Karpas-422 (cell line): Measurements from ENCODE around the gene MACROD2. TPM values are rescaled to one million over a fixed set of nuclear protein-coding genes. Genes with fewer than 3 reads are reported as not detected.

Experiments
- DNase-seq: peaks from one replicate; pipeline ENCODE4 v3.0.0-alpha.2; 2015
- H2AFZ ChIP-seq: fragments of 200-600 bp; sonication (generic); 2 replicates; pipeline ENCODE4 v1.6.1; 2014; ENCODE audit warnings: antibody characterized with exemption, low read length, mixed read lengths
- H3K27ac ChIP-seq: fragments of 200-600 bp; sonication (generic); 2 replicates; pipeline ENCODE4 v1.5.1; 2014; ENCODE audit warnings: mild to moderate bottlenecking, low read length, moderate library complexity
- H3K27me3 ChIP-seq: fragments of 200-600 bp; sonication (generic); 2 replicates; pipeline ENCODE4 v1.6.1; 2014; ENCODE audit warnings: low read length, mixed read lengths
- H3K36me3 ChIP-seq: fragments of 200-600 bp; sonication (generic); 2 replicates; pipeline ENCODE4 v1.6.1; 2014; ENCODE audit warnings: low read length, mixed read lengths; ENCODE audit not compliant: insufficient read depth
- H3K4me1 ChIP-seq: fragments of 200-600 bp; sonication (generic); 2 replicates; pipeline ENCODE4 v1.6.1; 2014; ENCODE audit warnings: mild to moderate bottlenecking, low read length, mixed read lengths
- H3K4me2 ChIP-seq: fragments of 200-600 bp; sonication (generic); 2 replicates; pipeline ENCODE4 v1.6.1; 2014; ENCODE audit warnings: low read length, low read depth, mild to moderate bottlenecking; ENCODE audit not compliant: poor library complexity, severe bottlenecking
- H3K4me3 ChIP-seq: fragments of 200-600 bp; sonication (generic); 2 replicates; pipeline ENCODE4 v1.5.1; 2014; ENCODE audit warnings: mild to moderate bottlenecking, antibody characterized with exemption, low read length, mixed read lengths
- H3K79me2 ChIP-seq: fragments of 200-600 bp; sonication (generic); 2 replicates; pipeline ENCODE4 v1.6.1; 2014; ENCODE audit warnings: mild to moderate bottlenecking, low read length, mixed read lengths
- H3K9ac ChIP-seq: fragments of 200-600 bp; sonication (generic); 2 replicates; pipeline ENCODE4 v1.6.0; 2014; ENCODE audit warnings: low read length
- H3K9me2 ChIP-seq: fragments of 200-600 bp; sonication (generic), shearing (Covaris generic); replicated peaks from 2 replicates; pipeline ENCODE4 v1.6.0; 2014; ENCODE audit warnings: mild to moderate bottlenecking, low read length, moderate library complexity; ENCODE audit not compliant: insufficient read depth
- H3K9me3 ChIP-seq: fragments of 300-700, 200-600 bp; sonication (generic); 2 replicates; pipeline ENCODE4 v1.6.1; 2014; ENCODE audit warnings: low read length, mixed read lengths
- H4K20me1 ChIP-seq: fragments of 200-600 bp; sonication (generic); 2 replicates; pipeline ENCODE4 v1.6.1; 2014; ENCODE audit warnings: mild to moderate bottlenecking, antibody characterized with exemption, low read length, low read depth; ENCODE audit not compliant: insufficient read depth
- total RNA-seq: library from RNA; depleted of rRNA; stranded (reverse); fragments of >200 nt; shearing (Covaris generic); gene quantifications from 2 replicates; pipeline ENCODE4 v1.2.3, GENCODE V29; 2014; ENCODE audit warnings: low replicate concordance

Gene MACROD2
- total RNA-seq, 1 experiment from 2014 or later: 0.15 TPM

DNA sequence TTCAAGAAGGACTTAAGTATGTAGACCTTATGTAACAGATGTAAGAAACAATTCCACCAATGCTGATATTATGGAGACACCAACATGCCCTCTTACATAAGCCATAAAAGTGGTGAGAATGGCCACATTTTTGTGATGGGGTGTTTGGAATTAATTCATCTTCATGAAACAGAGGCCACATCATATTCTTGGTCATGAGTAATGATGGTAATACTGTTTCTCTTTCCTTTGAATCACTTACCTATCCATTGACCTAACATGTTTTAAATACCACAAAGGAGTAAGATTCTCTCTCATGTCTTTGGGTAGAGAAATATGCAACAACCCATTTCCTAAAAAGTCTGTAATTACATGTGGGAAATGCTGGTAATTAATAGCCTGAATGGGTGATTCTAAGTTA lies 887.5 kb downstream of the MACROD2 start:
- no peaks in the 10 kb centered on the region for H4K20me1 ChIP-seq
- H3K27ac ChIP-seq: no peak overlapping the region
- no peak overlapping the region for H2AFZ ChIP-seq
- DNase-seq: no peak
- H3K9me2 ChIP-seq: no peaks in the 10 kb centered on the region
- no peaks in the 10 kb centered on the region for H3K27me3 ChIP-seq
- H3K9ac ChIP-seq: no peak overlapping the region
- no peak overlapping the region for H3K4me2 ChIP-seq
- no peaks in the 10 kb centered on the region for H3K36me3 ChIP-seq
- H3K79me2 ChIP-seq: no peaks in the 10 kb centered on the region
- H3K4me1 ChIP-seq: no peaks in the 10 kb centered on the region
- no peak overlapping the region for H3K4me3 ChIP-seq
- peaks cover 9% of the 10 kb centered on the region; the same call in 1 of the 2 replicates for H3K9me3 ChIP-seq

DNA sequence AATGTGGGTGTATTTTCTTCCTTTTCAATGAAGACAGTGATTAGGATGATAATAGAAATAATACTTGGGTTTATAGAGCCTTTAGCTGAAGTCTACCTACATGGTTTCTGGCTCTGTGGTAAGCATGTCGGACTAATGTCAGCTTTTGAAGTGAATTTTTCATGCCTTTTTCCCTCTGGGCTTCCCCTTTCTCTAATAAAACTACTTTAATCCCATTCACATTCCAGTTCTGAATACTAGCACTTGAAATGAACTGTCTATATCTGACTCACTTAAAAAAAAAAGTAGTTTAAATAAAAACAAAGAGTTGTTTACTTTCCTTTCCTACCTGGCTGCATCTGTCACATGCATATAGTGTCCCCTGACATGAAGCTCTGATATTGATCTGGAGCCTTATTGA lies 888.0 kb downstream of the MACROD2 start:
- H3K27ac ChIP-seq: no peak overlapping the region
- H3K9me3 ChIP-seq: peaks cover 10% of the 10 kb centered on the region; the same call in 1 of the 2 replicates
- H3K9me2 ChIP-seq: no peaks in the 10 kb centered on the region
- DNase-seq: no peak
- H3K4me3 ChIP-seq: no peak overlapping the region
- no peaks in the 10 kb centered on the region for H3K79me2 ChIP-seq
- no peak overlapping the region for H2AFZ ChIP-seq
- H4K20me1 ChIP-seq: no peaks in the 10 kb centered on the region
- no peak overlapping the region for H3K4me2 ChIP-seq
- no peaks in the 10 kb centered on the region for H3K4me1 ChIP-seq
- no peak overlapping the region for H3K9ac ChIP-seq
- H3K36me3 ChIP-seq: no peaks in the 10 kb centered on the region
- no peaks in the 10 kb centered on the region for H3K27me3 ChIP-seq

GRCh38 chr20:14885661-14886060 lies 890.3 kb downstream of the MACROD2 start:
- H3K4me1 ChIP-seq: no peaks in the 10 kb centered on the region
- no peaks in the 10 kb centered on the region for H3K27me3 ChIP-seq
- no peak overlapping the region for H3K9ac ChIP-seq
- H3K9me2 ChIP-seq: no peaks in the 10 kb centered on the region
- H3K4me2 ChIP-seq: no peak overlapping the region
- H3K9me3 ChIP-seq: peaks cover 14% of the 10 kb centered on the region; the same call in 1 of the 2 replicates
- H3K4me3 ChIP-seq: no peak overlapping the region
- DNase-seq: no peak
- H3K27ac ChIP-seq: no peak overlapping the region
- no peaks in the 10 kb centered on the region for H4K20me1 ChIP-seq
- H3K36me3 ChIP-seq: no peaks in the 10 kb centered on the region
- no peaks in the 10 kb centered on the region for H3K79me2 ChIP-seq
- H2AFZ ChIP-seq: no peak overlapping the region

GRCh38 chr20:14888134-14888533 lies 892.8 kb downstream of the MACROD2 start:
- Histone ChIP-seq H3K4me2 (no peak overlapping the region), H3K9me2 (no peaks in the 10 kb centered on the region), H3K4me3 (no peak overlapping the region), H2AFZ (no peak overlapping the region), H4K20me1 (no peaks in the 10 kb centered on the region), H3K27me3 (no peaks in the 10 kb centered on the region), H3K36me3 (no peaks in the 10 kb centered on the region), H3K9ac (no peak overlapping the region), H3K9me3 (peaks cover 10% of the 10 kb centered on the region; the same call in 1 of the 2 replicates), H3K79me2 (no peaks in the 10 kb centered on the region), H3K4me1 (no peaks in the 10 kb centered on the region), H3K27ac (no peak overlapping the region)
- no peak for DNase-seq

GRCh38 chr20:14889496-14890255 lies 894.4 kb downstream of the MACROD2 start:
- H3K4me2 ChIP-seq: no peak overlapping the region
- no peak overlapping the region for H3K4me3 ChIP-seq
- no peaks in the 10 kb centered on the region for H3K36me3 ChIP-seq
- H3K4me1 ChIP-seq: no peaks in the 10 kb centered on the region
- no peak overlapping the region for H2AFZ ChIP-seq
- H3K9me2 ChIP-seq: no peaks in the 10 kb centered on the region
- H3K27ac ChIP-seq: no peak overlapping the region
- no peak for DNase-seq
- H3K9ac ChIP-seq: no peak overlapping the region
- no peaks in the 10 kb centered on the region for H4K20me1 ChIP-seq
- H3K27me3 ChIP-seq: no peaks in the 10 kb centered on the region
- no peaks in the 10 kb centered on the region for H3K79me2 ChIP-seq
- peaks cover 10% of the 10 kb centered on the region; the same call in 1 of the 2 replicates for H3K9me3 ChIP-seq

GRCh38 chr20:14890713-14891112 lies 895.4 kb downstream of the MACROD2 start:
- no peak overlapping the region for H3K27ac ChIP-seq
- H3K9me2 ChIP-seq: no peaks in the 10 kb centered on the region
- H3K9me3 ChIP-seq: peaks cover 5% of the 10 kb centered on the region; the same call in 1 of the 2 replicates
- H3K9ac ChIP-seq: no peak overlapping the region
- H3K4me2 ChIP-seq: no peak overlapping the region
- DNase-seq: no peak
- H3K79me2 ChIP-seq: no peaks in the 10 kb centered on the region
- H3K27me3 ChIP-seq: no peaks in the 10 kb centered on the region
- no peaks in the 10 kb centered on the region for H3K4me1 ChIP-seq
- no peak overlapping the region for H2AFZ ChIP-seq
- no peak overlapping the region for H3K4me3 ChIP-seq
- H3K36me3 ChIP-seq: no peaks in the 10 kb centered on the region
- no peaks in the 10 kb centered on the region for H4K20me1 ChIP-seq

- Histone ChIP-seq H3K9me2 (no peaks in the 10 kb centered on the region), H3K9ac (no peak overlapping the region), H3K36me3 (no peaks in the 10 kb centered on the region), H3K4me3 (no peak overlapping the region), H2AFZ (no peak overlapping the region), H3K79me2 (no peaks in the 10 kb centered on the region), H3K27ac (no peak overlapping the region), H3K9me3 (0 out of 2 replicates have a peak, but pooled peaks cover 5% of the 10 kb centered on the region), H3K27me3 (no peaks in the 10 kb centered on the region), H3K4me1 (no peaks in the 10 kb centered on the region), H4K20me1 (no peaks in the 10 kb centered on the region), H3K4me2 (no peak overlapping the region)
- no peak for DNase-seq
Measured at GRCh38 chr20:14892782-14893181, 897.5 kb downstream of the MACROD2 start.

GRCh38 chr20:14896569-14896968 lies 901.3 kb downstream of the MACROD2 start:
- H3K9me2 ChIP-seq: no peaks in the 10 kb centered on the region
- no peaks in the 10 kb centered on the region for H3K36me3 ChIP-seq
- no peak overlapping the region for H3K4me3 ChIP-seq
- no peak for DNase-seq
- H3K79me2 ChIP-seq: no peaks in the 10 kb centered on the region
- H3K27ac ChIP-seq: no peak overlapping the region
- no peak overlapping the region for H3K4me2 ChIP-seq
- no peaks in the 10 kb centered on the region for H3K9me3 ChIP-seq
- no peak overlapping the region for H3K9ac ChIP-seq
- H2AFZ ChIP-seq: no peak overlapping the region
- H4K20me1 ChIP-seq: no peaks in the 10 kb centered on the region
- no peaks in the 10 kb centered on the region for H3K4me1 ChIP-seq
- H3K27me3 ChIP-seq: no peaks in the 10 kb centered on the region
